Measurements from ENCODE around the gene CCM2L. TPM values are rescaled to one million over a fixed set of nuclear protein-coding genes. Genes with fewer than 3 reads are reported as not detected.
"Not testable (repeated sequence)": the region's sequence is repeated elsewhere in the genome, so short reads cannot be mapped to it uniquely, and the experiment has no call there.

The CCM2L gene
- polyA plus RNA-seq, 2 donors, result 1.8 to 2.9 TPM

- Histone ChIP-seq H3K27ac (ENCODE audit: low read depth in 2 of 2, low read length in 1 of 2) (no peak overlapping the region), H3K36me3 (ENCODE audit: control insufficient read depth in 2 of 2, insufficient read depth in 2 of 2, low read length in 1 of 2) (no peaks in the 10 kb centered on the region), H3K4me1 (ENCODE audit: control insufficient read depth in 2 of 2, insufficient read depth in 2 of 2, low read length in 1 of 2) (no peaks in the 10 kb centered on the region), H3K27me3 (ENCODE audit: control insufficient read depth in 1 of 2, insufficient read depth in 2 of 2, low read length in 2 of 2) (no peaks in the 10 kb centered on the region), H3K9me3 (ENCODE audit: control insufficient read depth in 2 of 2, insufficient read depth in 1 of 2, low read depth in 1 of 2, low read length in 1 of 2) (no peaks in the 10 kb centered on the region), H3K4me3 (ENCODE audit: low read depth in 1 of 2, low read length in 2 of 2) (no peak overlapping the region)
- WGBS, 2 donors, result 80 to 81% methylated on average over 4 of the region's 4 CpGs
Observed at GRCh38 chr20:32021091-32021490, 10.9 kb downstream of the CCM2L start.

- Histone ChIP-seq H3K27me3 (ENCODE audit: control insufficient read depth in 1 of 2, insufficient read depth in 2 of 2, low read length in 2 of 2) (no peaks in the 10 kb centered on the region), H3K9me3 (ENCODE audit: control insufficient read depth in 2 of 2, insufficient read depth in 1 of 2, low read depth in 1 of 2, low read length in 1 of 2) (no peaks in the 10 kb centered on the region), H3K4me3 (ENCODE audit: low read depth in 1 of 2, low read length in 2 of 2) (no peak overlapping the region), H3K36me3 (ENCODE audit: control insufficient read depth in 2 of 2, insufficient read depth in 2 of 2, low read length in 1 of 2) (no peaks in the 10 kb centered on the region), H3K27ac (ENCODE audit: low read depth in 2 of 2, low read length in 1 of 2) (no peak overlapping the region), H3K4me1 (ENCODE audit: control insufficient read depth in 2 of 2, insufficient read depth in 2 of 2, low read length in 1 of 2) (no peaks in the 10 kb centered on the region)
- WGBS, 2 donors, result 80 to 82% methylated on average over 6 of the region's 6 CpGs
Observed at GRCh38 chr20:32024683-32025295, 14.6 kb downstream of the CCM2L start.

- H3K9me3 ChIP-seq (ENCODE audit: control insufficient read depth in 2 of 2, insufficient read depth in 1 of 2, low read depth in 1 of 2, low read length in 1 of 2), result no peaks in the 10 kb centered on the region
- no peaks in the 10 kb centered on the region for H3K4me1 ChIP-seq (ENCODE audit: control insufficient read depth in 2 of 2, insufficient read depth in 2 of 2, low read length in 1 of 2)
- 91 to 92% methylated on average over 3 of the region's 3 CpGs for WGBS, 2 donors
- no peak overlapping the region for H3K27ac ChIP-seq (ENCODE audit: low read depth in 2 of 2, low read length in 1 of 2)
- no peak overlapping the region for H3K4me3 ChIP-seq (ENCODE audit: low read depth in 1 of 2, low read length in 2 of 2)
- H3K36me3 ChIP-seq (ENCODE audit: control insufficient read depth in 2 of 2, insufficient read depth in 2 of 2, low read length in 1 of 2), result no peaks in the 10 kb centered on the region
- no peaks in the 10 kb centered on the region for H3K27me3 ChIP-seq (ENCODE audit: control insufficient read depth in 1 of 2, insufficient read depth in 2 of 2, low read length in 2 of 2)
Observed at GRCh38 chr20:32027643-32028042, 17.4 kb downstream of the CCM2L start.

- no peak overlapping the region for H3K4me3 ChIP-seq (ENCODE audit: low read depth in 1 of 2, low read length in 2 of 2)
Observed at GRCh38 chr20:32028647-32029372, 18.6 kb downstream of the CCM2L start.

GRCh38 chr20:32029561-32029960, 19.3 kb downstream of the CCM2L start:
- H3K27ac ChIP-seq (ENCODE audit: low read depth in 2 of 2, low read length in 1 of 2), result no peak overlapping the region
- no peaks in the 10 kb centered on the region for H3K36me3 ChIP-seq (ENCODE audit: control insufficient read depth in 2 of 2, insufficient read depth in 2 of 2, low read length in 1 of 2)
- no peak overlapping the region for H3K4me3 ChIP-seq (ENCODE audit: low read depth in 1 of 2, low read length in 2 of 2)
- WGBS, 2 donors, result 90 to 91% methylated on average over 11 of the region's 11 CpGs
- H3K4me1 ChIP-seq (ENCODE audit: control insufficient read depth in 2 of 2, insufficient read depth in 2 of 2, low read length in 1 of 2), result no peaks in the 10 kb centered on the region
- no peaks in the 10 kb centered on the region for H3K9me3 ChIP-seq (ENCODE audit: control insufficient read depth in 2 of 2, insufficient read depth in 1 of 2, low read depth in 1 of 2, low read length in 1 of 2)
- no peaks in the 10 kb centered on the region for H3K27me3 ChIP-seq (ENCODE audit: control insufficient read depth in 1 of 2, insufficient read depth in 2 of 2, low read length in 2 of 2)

More at GRCh38 chr20:32028647-32029372, 18.6 kb downstream of the CCM2L start:
- Histone ChIP-seq H3K9me3 (ENCODE audit: control insufficient read depth in 2 of 2, insufficient read depth in 1 of 2, low read depth in 1 of 2, low read length in 1 of 2) (no peaks in the 10 kb centered on the region), H3K4me1 (ENCODE audit: control insufficient read depth in 2 of 2, insufficient read depth in 2 of 2, low read length in 1 of 2) (no peaks in the 10 kb centered on the region), H3K27ac (ENCODE audit: low read depth in 2 of 2, low read length in 1 of 2) (no peak overlapping the region), H3K36me3 (ENCODE audit: control insufficient read depth in 2 of 2, insufficient read depth in 2 of 2, low read length in 1 of 2) (no peaks in the 10 kb centered on the region), H3K27me3 (ENCODE audit: control insufficient read depth in 1 of 2, insufficient read depth in 2 of 2, low read length in 2 of 2) (no peaks in the 10 kb centered on the region)
- WGBS, 2 donors, result 52 to 53% methylated on average over 12 of the region's 12 CpGs

- 18 to 19% methylated on average over 59 of the region's 59 CpGs for WGBS, 2 donors
- Histone ChIP-seq H3K9me3 (ENCODE audit: control insufficient read depth in 2 of 2, insufficient read depth in 1 of 2, low read depth in 1 of 2, low read length in 1 of 2) (no peaks in the 10 kb centered on the region), H3K36me3 (ENCODE audit: control insufficient read depth in 2 of 2, insufficient read depth in 2 of 2, low read length in 1 of 2) (no peaks in the 10 kb centered on the region), H3K4me1 (ENCODE audit: control insufficient read depth in 2 of 2, insufficient read depth in 2 of 2, low read length in 1 of 2) (no peaks in the 10 kb centered on the region), H3K27ac (ENCODE audit: low read depth in 2 of 2, low read length in 1 of 2) (no peak overlapping the region), H3K27me3 (ENCODE audit: control insufficient read depth in 1 of 2, insufficient read depth in 2 of 2, low read length in 2 of 2) (no peaks in the 10 kb centered on the region), H3K4me3 (ENCODE audit: low read depth in 1 of 2, low read length in 2 of 2) (no peak overlapping the region)
Observed at GRCh38 chr20:32031007-32031958, 21.0 kb downstream of the CCM2L start.

GRCh38 chr20:32033316-32033715, 23.1 kb downstream of the CCM2L start:
- no peak overlapping the region for H3K4me3 ChIP-seq (ENCODE audit: low read depth in 1 of 2, low read length in 2 of 2)
- H3K27me3 ChIP-seq (ENCODE audit: control insufficient read depth in 1 of 2, insufficient read depth in 2 of 2, low read length in 2 of 2), result no peaks in the 10 kb centered on the region
- H3K9me3 ChIP-seq (ENCODE audit: control insufficient read depth in 2 of 2, insufficient read depth in 1 of 2, low read depth in 1 of 2, low read length in 1 of 2), result no peaks in the 10 kb centered on the region
- H3K27ac ChIP-seq (ENCODE audit: low read depth in 2 of 2, low read length in 1 of 2), result no peak overlapping the region
- no peaks in the 10 kb centered on the region for H3K4me1 ChIP-seq (ENCODE audit: control insufficient read depth in 2 of 2, insufficient read depth in 2 of 2, low read length in 1 of 2)
- WGBS, 2 donors, result 60 to 63% methylated on average over 2 of the region's 2 CpGs
- no peaks in the 10 kb centered on the region for H3K36me3 ChIP-seq (ENCODE audit: control insufficient read depth in 2 of 2, insufficient read depth in 2 of 2, low read length in 1 of 2)

- H3K27ac ChIP-seq (ENCODE audit: low read depth in 2 of 2, low read length in 1 of 2); H3K4me1 ChIP-seq (ENCODE audit: control insufficient read depth in 2 of 2, insufficient read depth in 2 of 2, low read length in 1 of 2); H3K9me3 ChIP-seq (ENCODE audit: control insufficient read depth in 2 of 2, insufficient read depth in 1 of 2, low read depth in 1 of 2, low read length in 1 of 2); H3K27me3 ChIP-seq (ENCODE audit: control insufficient read depth in 1 of 2, insufficient read depth in 2 of 2, low read length in 2 of 2); H3K36me3 ChIP-seq (ENCODE audit: control insufficient read depth in 2 of 2, insufficient read depth in 2 of 2, low read length in 1 of 2); H3K4me3 ChIP-seq (ENCODE audit: low read depth in 1 of 2, low read length in 2 of 2): not testable (repeated sequence)
- WGBS, 2 donors, result 76 to 86% methylated on average over 3 of the region's 3 CpGs
Observed at GRCh38 chr20:32033721-32034120, 23.5 kb downstream of the CCM2L start.

GRCh38 chr20:32034581-32035425, 24.6 kb downstream of the CCM2L start:
- Histone ChIP-seq H3K4me1 (ENCODE audit: control insufficient read depth in 2 of 2, insufficient read depth in 2 of 2, low read length in 1 of 2) (no peaks in the 10 kb centered on the region), H3K9me3 (ENCODE audit: control insufficient read depth in 2 of 2, insufficient read depth in 1 of 2, low read depth in 1 of 2, low read length in 1 of 2) (no peaks in the 10 kb centered on the region), H3K36me3 (ENCODE audit: control insufficient read depth in 2 of 2, insufficient read depth in 2 of 2, low read length in 1 of 2) (no peaks in the 10 kb centered on the region), H3K27me3 (ENCODE audit: control insufficient read depth in 1 of 2, insufficient read depth in 2 of 2, low read length in 2 of 2) (no peaks in the 10 kb centered on the region), H3K27ac (ENCODE audit: low read depth in 2 of 2, low read length in 1 of 2) (no peak overlapping the region), H3K4me3 (ENCODE audit: low read depth in 1 of 2, low read length in 2 of 2) (no peak overlapping the region)
- WGBS, 2 donors, result 53 to 57% methylated on average over 9 of the region's 9 CpGs
